PFSK-1 (cell line): ENCODE data around the gene TSNAXIP1.

Experiments
- POLR2AphosphoS5 ChIP-seq: IDR thresholded peaks from 2 replicates; pipeline ENCODE4 v1.6.1; 2012; ENCODE audit warnings: low read depth, mild to moderate bottlenecking, control low read depth, low read length, moderate library complexity
- SIN3A ChIP-seq: IDR thresholded peaks from 2 replicates; pipeline ENCODE4 v1.6.1; 2012; ENCODE audit warnings: mild to moderate bottlenecking, low read length, moderate library complexity, borderline replicate concordance; ENCODE audit not compliant: insufficient read depth
- TAF1 ChIP-seq: IDR thresholded peaks from 2 replicates; pipeline ENCODE4 v1.6.1; 2012; ENCODE audit warnings: low read length, control low read depth, borderline replicate concordance; ENCODE audit not compliant: insufficient read depth
- TF ChIP-seq, protein P1 (sequence below), 2 experiments: IDR thresholded peaks; 2 replicates each; pipeline versions ENCODE4 v1.6.1 to v1.8.0; 2011 to 2012; ENCODE audit warnings: low read depth in 2 of 2, low read length in 2 of 2, control low read depth in 1 of 2, inconsistent platforms in 1 of 2, mild to moderate bottlenecking in 1 of 2, moderate library complexity in 1 of 2; ENCODE audit not compliant: insufficient read depth in 1 of 2

DNA sequence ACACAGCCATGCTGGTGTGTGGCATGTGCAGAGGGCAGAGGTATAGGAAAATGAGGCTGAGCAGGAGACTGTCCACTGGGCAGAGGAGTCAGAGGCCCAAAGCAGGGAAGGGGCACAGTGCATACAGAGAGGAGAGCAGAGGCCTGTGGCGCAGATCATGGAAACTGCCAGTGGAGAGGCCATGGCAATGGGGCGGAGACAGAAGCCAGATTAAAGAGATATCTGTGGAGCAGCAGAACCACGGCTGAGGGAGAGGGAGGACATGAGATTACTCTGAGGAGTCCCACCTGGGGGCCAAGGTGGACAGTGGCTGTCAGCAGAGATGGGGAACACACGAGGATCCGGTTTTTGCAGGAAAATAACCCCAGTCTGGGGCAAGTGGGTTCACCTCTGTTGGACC is 43.6 kb upstream of the TSNAXIP1 start:
- TF ChIP-seq, protein P1, sequence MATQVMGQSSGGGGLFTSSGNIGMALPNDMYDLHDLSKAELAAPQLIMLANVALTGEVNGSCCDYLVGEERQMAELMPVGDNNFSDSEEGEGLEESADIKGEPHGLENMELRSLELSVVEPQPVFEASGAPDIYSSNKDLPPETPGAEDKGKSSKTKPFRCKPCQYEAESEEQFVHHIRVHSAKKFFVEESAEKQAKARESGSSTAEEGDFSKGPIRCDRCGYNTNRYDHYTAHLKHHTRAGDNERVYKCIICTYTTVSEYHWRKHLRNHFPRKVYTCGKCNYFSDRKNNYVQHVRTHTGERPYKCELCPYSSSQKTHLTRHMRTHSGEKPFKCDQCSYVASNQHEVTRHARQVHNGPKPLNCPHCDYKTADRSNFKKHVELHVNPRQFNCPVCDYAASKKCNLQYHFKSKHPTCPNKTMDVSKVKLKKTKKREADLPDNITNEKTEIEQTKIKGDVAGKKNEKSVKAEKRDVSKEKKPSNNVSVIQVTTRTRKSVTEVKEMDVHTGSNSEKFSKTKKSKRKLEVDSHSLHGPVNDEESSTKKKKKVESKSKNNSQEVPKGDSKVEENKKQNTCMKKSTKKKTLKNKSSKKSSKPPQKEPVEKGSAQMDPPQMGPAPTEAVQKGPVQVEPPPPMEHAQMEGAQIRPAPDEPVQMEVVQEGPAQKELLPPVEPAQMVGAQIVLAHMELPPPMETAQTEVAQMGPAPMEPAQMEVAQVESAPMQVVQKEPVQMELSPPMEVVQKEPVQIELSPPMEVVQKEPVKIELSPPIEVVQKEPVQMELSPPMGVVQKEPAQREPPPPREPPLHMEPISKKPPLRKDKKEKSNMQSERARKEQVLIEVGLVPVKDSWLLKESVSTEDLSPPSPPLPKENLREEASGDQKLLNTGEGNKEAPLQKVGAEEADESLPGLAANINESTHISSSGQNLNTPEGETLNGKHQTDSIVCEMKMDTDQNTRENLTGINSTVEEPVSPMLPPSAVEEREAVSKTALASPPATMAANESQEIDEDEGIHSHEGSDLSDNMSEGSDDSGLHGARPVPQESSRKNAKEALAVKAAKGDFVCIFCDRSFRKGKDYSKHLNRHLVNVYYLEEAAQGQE (IDR thresholded peaks at IDR 0.05; ENCODE audit: insufficient read depth in 1 of 2, low read depth in 2 of 2, low read length in 2 of 2): no peak
- TF ChIP-seq TAF1 (no peak), SIN3A (no peak), POLR2AphosphoS5 (no peak)
